NT2/D1 (cell line): ENCODE measurements around the gene TMEM209.

Source experiments
- SUZ12 ChIP-seq: IDR thresholded peaks from 2 replicates; pipeline ENCODE4 v1.6.1; 2011; ENCODE audit not compliant: insufficient read length, insufficient read depth; ENCODE audit errors: extremely low read depth
- ZNF274 ChIP-seq: IDR thresholded peaks from 2 replicates; pipeline ENCODE4 v1.6.1; 2011; ENCODE audit warnings: mild to moderate bottlenecking, low read depth, low read length

DNA sequence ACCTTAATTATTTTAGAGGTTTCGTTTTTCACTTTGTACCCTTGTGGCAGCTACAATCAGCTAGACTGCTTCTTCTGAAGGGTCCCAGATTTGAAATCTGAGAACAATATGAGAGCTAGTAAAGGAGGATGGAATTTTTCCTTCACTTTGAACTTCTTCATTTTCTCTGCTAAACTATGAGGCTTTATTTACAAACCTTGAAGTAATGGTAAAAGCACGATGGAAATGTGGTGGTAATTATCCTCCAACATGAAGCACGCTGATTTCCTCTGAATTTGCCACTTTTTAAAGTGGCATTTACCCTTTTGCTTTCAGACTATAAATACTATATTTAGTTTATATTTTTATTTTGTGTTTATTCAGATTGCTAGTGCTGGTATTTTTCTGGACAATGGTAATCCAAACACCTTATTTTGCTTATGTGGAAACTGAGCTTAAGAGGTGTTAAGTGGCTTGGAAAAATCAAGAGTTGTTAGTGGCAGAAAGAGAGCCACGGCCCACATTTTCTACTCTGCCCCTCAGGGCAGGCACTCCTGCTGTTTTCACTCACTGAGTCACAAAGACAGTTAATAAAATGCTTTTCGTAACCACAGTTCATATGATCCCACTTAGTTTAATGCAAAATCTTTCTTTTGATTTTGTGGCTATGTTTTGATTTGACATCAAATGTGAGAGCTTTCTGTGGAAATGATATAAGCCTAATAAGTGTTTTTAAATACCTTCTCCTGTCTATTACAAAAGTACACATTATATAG, 5.2 kb upstream of the TMEM209 start:
- TF ChIP-seq SUZ12 (no peak), ZNF274 (no peak)
